Measurements from ENCODE around the gene ACSM5. TPM values are rescaled to one million over a fixed set of nuclear protein-coding genes. Genes with fewer than 3 reads are reported as not detected.

The ACSM5 gene
- total RNA-seq, 5 donors from 2014 or later (not counting 1 experiment from before 2014, with no cell fraction given) = 0.26 to 0.28 TPM; not detected in 3

- WGBS (ENCODE audit: insufficient coverage) = 88% methylated on average over 3 of the region's 3 CpGs
- Mint-ChIP-seq H3K36me3 (no peaks in the 10 kb centered on the region), H3K27ac (no peak overlapping the region), H3K9me3 (no peaks in the 10 kb centered on the region), H3K27me3 (peaks cover 15 to 18% of the 10 kb centered on the region in 2 donors), H3K4me3 (no peak overlapping the region), H3K4me1 (peaks cover 0 to 7% (median 2%) of the 10 kb centered on the region in 3 donors)
- no peak overlapping the region for H3K4me3 ChIP-seq (ENCODE audit: control insufficient read depth in 1 of 2, extremely low read depth in 1 of 2, low read length in 1 of 2)
- POLR2A ChIA-PET = no interaction called here
- no peak overlapping the region for H3K27ac ChIP-seq (ENCODE audit: low read length)
- peaks cover 0 to 13% of the 10 kb centered on the region in 2 experiments for H3K27me3 ChIP-seq (replicated peaks in 1 of 2; ENCODE audit: control insufficient read depth in 2 of 2, extremely low read depth in 1 of 2, insufficient read depth in 2 of 2, low read length in 1 of 2)
- ATAC-seq (replicated peaks in 1 of 4) (no peak), DNase-seq (no peak)
- no peaks in the 10 kb centered on the region for H3K4me1 ChIP-seq (ENCODE audit: control insufficient read depth in 1 of 2, extremely low read depth in 1 of 2, insufficient read depth in 2 of 2, low read length in 2 of 2)
- no peaks in the 10 kb centered on the region for H3K9me3 ChIP-seq
- H3K36me3 ChIP-seq (ENCODE audit: control insufficient read depth in 2 of 2, extremely low read depth in 1 of 2, insufficient read depth in 1 of 2, low read length in 1 of 2) = no peaks in the 10 kb centered on the region
- CTCF ChIA-PET = no interaction called here
Measured at GRCh38 chr16:20387978-20388377, 21.4 kb upstream of the ACSM5 start.

GRCh38 chr16:20388854-20389253, 20.5 kb upstream of the ACSM5 start:
- ChIA-PET CTCF (no interaction called here), POLR2A (no interaction called here)
- H3K27ac Mint-ChIP-seq = no peak overlapping the region
- H3K4me1 Mint-ChIP-seq = no peaks in the 10 kb centered on the region
- no peaks in the 10 kb centered on the region for H3K9me3 Mint-ChIP-seq
- Histone ChIP-seq H3K4me3 (ENCODE audit: control insufficient read depth in 1 of 2, extremely low read depth in 1 of 2, low read length in 1 of 2) (no peak overlapping the region), H3K4me1 (ENCODE audit: control insufficient read depth in 1 of 2, extremely low read depth in 1 of 2, insufficient read depth in 2 of 2, low read length in 2 of 2) (no peaks in the 10 kb centered on the region), H3K9me3 (no peaks in the 10 kb centered on the region), H3K27ac (ENCODE audit: low read length) (no peak overlapping the region), H3K27me3 (replicated peaks in 1 of 2; ENCODE audit: control insufficient read depth in 2 of 2, extremely low read depth in 1 of 2, insufficient read depth in 2 of 2, low read length in 1 of 2) (peaks cover 0 to 13% of the 10 kb centered on the region in 2 experiments), H3K36me3 (ENCODE audit: control insufficient read depth in 2 of 2, extremely low read depth in 1 of 2, insufficient read depth in 1 of 2, low read length in 1 of 2) (no peaks in the 10 kb centered on the region)
- no peak for ATAC-seq (replicated peaks in 1 of 4)
- WGBS (ENCODE audit: insufficient coverage) = no CpG with 5 or more reads among the region's 1 CpG
- no peak for DNase-seq
- no peak overlapping the region for H3K4me3 Mint-ChIP-seq
- peaks cover 15% of the 10 kb centered on the region in 2 donors for H3K27me3 Mint-ChIP-seq
- no peaks in the 10 kb centered on the region for H3K36me3 Mint-ChIP-seq

- peaks cover 0 to 8% of the 10 kb centered on the region in 2 experiments for H3K27me3 ChIP-seq (replicated peaks in 1 of 2; ENCODE audit: control insufficient read depth in 2 of 2, extremely low read depth in 1 of 2, insufficient read depth in 2 of 2, low read length in 1 of 2)
- ChIA-PET CTCF (no interaction called here), POLR2A (no interaction called here)
- H3K27ac Mint-ChIP-seq = no peak overlapping the region
- no peaks in the 10 kb centered on the region for H3K36me3 ChIP-seq (ENCODE audit: control insufficient read depth in 2 of 2, extremely low read depth in 1 of 2, insufficient read depth in 1 of 2, low read length in 1 of 2)
- no peaks in the 10 kb centered on the region for H3K9me3 ChIP-seq
- H3K4me3 Mint-ChIP-seq = no peak overlapping the region
- no peaks in the 10 kb centered on the region for H3K4me1 Mint-ChIP-seq
- no peaks in the 10 kb centered on the region for H3K36me3 Mint-ChIP-seq
- WGBS (ENCODE audit: insufficient coverage) = 85% methylated on average over 5 of the region's 5 CpGs
- H3K27me3 Mint-ChIP-seq = peaks cover 14 to 15% of the 10 kb centered on the region in 2 donors
- H3K27ac ChIP-seq (ENCODE audit: low read length) = no peak overlapping the region
- H3K4me1 ChIP-seq (ENCODE audit: control insufficient read depth in 1 of 2, extremely low read depth in 1 of 2, insufficient read depth in 2 of 2, low read length in 2 of 2) = no peaks in the 10 kb centered on the region
- no peak for DNase-seq
- H3K9me3 Mint-ChIP-seq = no peaks in the 10 kb centered on the region
- no peak for ATAC-seq (replicated peaks in 1 of 4)
- H3K4me3 ChIP-seq (ENCODE audit: control insufficient read depth in 1 of 2, extremely low read depth in 1 of 2, low read length in 1 of 2) = no peak overlapping the region
Measured at GRCh38 chr16:20391045-20391444, 18.3 kb upstream of the ACSM5 start.

GRCh38 chr16:20393801-20394577, 15.3 kb upstream of the ACSM5 start:
- POLR2A ChIA-PET = no interaction called here

GRCh38 chr16:20395946-20396345, 13.4 kb upstream of the ACSM5 start:
- ChIA-PET POLR2A (no interaction called here), CTCF (no interaction called here)
- Mint-ChIP-seq H3K4me1 (no peaks in the 10 kb centered on the region), H3K27ac (no peak overlapping the region), H3K27me3 (no peaks in the 10 kb centered on the region), H3K4me3 (no peak overlapping the region), H3K36me3 (no peaks in the 10 kb centered on the region), H3K9me3 (no peaks in the 10 kb centered on the region)
- no CpG with 5 or more reads among the region's 2 CpGs for WGBS (ENCODE audit: insufficient coverage)
- ATAC-seq (replicated peaks in 1 of 4) = no peak
- H3K27ac ChIP-seq (ENCODE audit: low read length) = no peak overlapping the region
- no peak overlapping the region for H3K4me3 ChIP-seq (ENCODE audit: control insufficient read depth in 1 of 2, extremely low read depth in 1 of 2, low read length in 1 of 2)
- no peaks in the 10 kb centered on the region for H3K4me1 ChIP-seq (ENCODE audit: control insufficient read depth in 1 of 2, extremely low read depth in 1 of 2, insufficient read depth in 2 of 2, low read length in 2 of 2)
- H3K27me3 ChIP-seq (replicated peaks in 1 of 2; ENCODE audit: control insufficient read depth in 2 of 2, extremely low read depth in 1 of 2, insufficient read depth in 2 of 2, low read length in 1 of 2) = no peaks in the 10 kb centered on the region
- H3K9me3 ChIP-seq = no peaks in the 10 kb centered on the region
- DNase-seq = no peak
- no peaks in the 10 kb centered on the region for H3K36me3 ChIP-seq (ENCODE audit: control insufficient read depth in 2 of 2, extremely low read depth in 1 of 2, insufficient read depth in 1 of 2, low read length in 1 of 2)

More at GRCh38 chr16:20393801-20394577, 15.3 kb upstream of the ACSM5 start:
- Histone ChIP-seq H3K9me3 (no peaks in the 10 kb centered on the region), H3K36me3 (ENCODE audit: control insufficient read depth in 2 of 2, extremely low read depth in 1 of 2, insufficient read depth in 1 of 2, low read length in 1 of 2) (no peaks in the 10 kb centered on the region), H3K27ac (ENCODE audit: low read length) (no peak overlapping the region), H3K4me1 (ENCODE audit: control insufficient read depth in 1 of 2, extremely low read depth in 1 of 2, insufficient read depth in 2 of 2, low read length in 2 of 2) (no peaks in the 10 kb centered on the region), H3K27me3 (replicated peaks in 1 of 2; ENCODE audit: control insufficient read depth in 2 of 2, extremely low read depth in 1 of 2, insufficient read depth in 2 of 2, low read length in 1 of 2) (no peaks in the 10 kb centered on the region), H3K4me3 (ENCODE audit: control insufficient read depth in 1 of 2, extremely low read depth in 1 of 2, low read length in 1 of 2) (no peak overlapping the region)
- DNase-seq = no peak
- CTCF ChIA-PET = interaction anchor here in 1 of 2 donors (1.2 kb wide), 1 partner anchor 8 kb away, joined by 5 read pairs; no protein-coding TSS in a partner anchor
- ATAC-seq (replicated peaks in 1 of 4) = no peak
- Mint-ChIP-seq H3K27ac (no peak overlapping the region), H3K9me3 (no peaks in the 10 kb centered on the region), H3K36me3 (no peaks in the 10 kb centered on the region), H3K4me3 (no peak overlapping the region), H3K4me1 (no peaks in the 10 kb centered on the region), H3K27me3 (no peaks in the 10 kb centered on the region)
- no CpG with 5 or more reads among the region's 2 CpGs for WGBS (ENCODE audit: insufficient coverage)

- DNase-seq = no peak
- no peaks in the 10 kb centered on the region for H3K27me3 ChIP-seq (replicated peaks in 1 of 2; ENCODE audit: control insufficient read depth in 2 of 2, extremely low read depth in 1 of 2, insufficient read depth in 2 of 2, low read length in 1 of 2)
- Mint-ChIP-seq H3K27me3 (no peaks in the 10 kb centered on the region), H3K36me3 (no peaks in the 10 kb centered on the region), H3K4me3 (no peak overlapping the region), H3K27ac (no peak overlapping the region), H3K4me1 (no peaks in the 10 kb centered on the region), H3K9me3 (no peaks in the 10 kb centered on the region)
- no peaks in the 10 kb centered on the region for H3K4me1 ChIP-seq (ENCODE audit: control insufficient read depth in 1 of 2, extremely low read depth in 1 of 2, insufficient read depth in 2 of 2, low read length in 2 of 2)
- no peak overlapping the region for H3K27ac ChIP-seq (ENCODE audit: low read length)
- H3K9me3 ChIP-seq = no peaks in the 10 kb centered on the region
- no peak for ATAC-seq (replicated peaks in 1 of 4)
- ChIA-PET CTCF (interaction anchor here in 1 of 2 donors (1.0 kb wide), 1 partner anchor 11 kb away, joined by 8 read pairs; no protein-coding TSS in a partner anchor), POLR2A (no interaction called here)
- H3K36me3 ChIP-seq (ENCODE audit: control insufficient read depth in 2 of 2, extremely low read depth in 1 of 2, insufficient read depth in 1 of 2, low read length in 1 of 2) = no peaks in the 10 kb centered on the region
- no peak overlapping the region for H3K4me3 ChIP-seq (ENCODE audit: control insufficient read depth in 1 of 2, extremely low read depth in 1 of 2, low read length in 1 of 2)
- WGBS (ENCODE audit: insufficient coverage) = 88% methylated on average over 1 of the region's 7 CpGs
Measured at GRCh38 chr16:20396846-20397467, 12.4 kb upstream of the ACSM5 start.

Data from T-cell (primary cell).